ENCODE measurements around the gene RFX2.

GRCh38 chr19:6038634-6039405 lies 71.5 kb downstream of the RFX2 start:
- TF ChIP-seq CTCF (IDR thresholded peaks at IDR 0.05) (no peak), EZH2 (IDR thresholded peaks at IDR 0.05) (no peak)
